ENCODE data around the gene TFF1. TPM values are rescaled to one million over a fixed set of nuclear protein-coding genes. Genes with fewer than 3 reads are reported as not detected.

The TFF1 gene
- total RNA-seq, 2 experiments from 2014 or later = not detected

Other genes starting within 250 kb of the TFF1 start
- 10 to 100 TPM; 22.2 to 24.6 TPM for gene ABCG1, start 147.4 kb downstream of the TFF1 start, total RNA-seq
- not detected for gene TFF3, start 51.1 kb downstream of the TFF1 start, total RNA-seq
- not detected for gene TFF2, start 15.5 kb downstream of the TFF1 start, total RNA-seq
- gene TMPRSS3, start 29.5 kb upstream of the TFF1 start, total RNA-seq = 10 to 100 TPM; 47.6 to 49.8 TPM
- gene UBASH3A, start 37.4 kb upstream of the TFF1 start, total RNA-seq = 10 to 100 TPM; 27.2 to 29.4 TPM
- gene RSPH1, start 129.7 kb upstream of the TFF1 start, total RNA-seq = under 1 TPM; 0.38 to 0.53 TPM
- gene SLC37A1, start 147.3 kb upstream of the TFF1 start, total RNA-seq = 10 to 100 TPM; 21.1 to 21.2 TPM

Data from activated CD4-positive, alpha-beta memory T cell treated with anti-CD3 and anti-CD28 coated beads for 36 hours (primary cell).